ENCODE results near the gene CD300LG.

DNA sequence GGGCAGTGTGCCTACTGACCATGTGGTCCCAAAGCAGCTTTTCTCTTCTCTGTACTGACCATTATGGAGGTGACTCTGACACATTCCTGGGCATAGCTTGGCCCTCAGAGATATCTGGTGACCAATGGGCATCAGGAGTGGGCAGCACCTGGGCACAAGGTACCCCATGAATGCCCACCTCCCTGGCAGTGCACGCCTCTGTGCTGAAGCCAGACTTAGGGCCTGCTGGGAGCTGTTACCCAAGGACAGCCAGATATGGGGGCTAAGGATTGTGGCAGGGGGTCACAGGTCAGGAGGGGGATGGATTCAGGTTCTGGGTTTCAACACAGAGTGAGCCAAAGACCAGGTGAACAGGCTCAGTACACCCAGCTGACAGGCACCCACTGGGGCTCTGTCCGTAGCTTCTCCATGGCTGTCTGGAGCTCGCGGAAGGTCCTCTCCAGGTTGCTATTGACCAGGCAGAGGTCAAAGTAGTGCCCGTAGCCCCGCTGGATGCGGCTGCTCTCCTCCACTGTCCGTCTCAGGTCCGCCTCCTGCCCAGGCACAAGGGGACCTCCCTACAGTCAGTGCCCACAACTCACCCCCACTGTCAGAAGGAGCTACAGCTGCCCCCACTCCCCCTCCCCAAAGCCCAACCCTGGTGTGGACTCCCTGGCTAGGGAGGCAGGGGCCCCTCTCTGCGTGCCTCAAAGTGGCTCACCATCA, 30.6 kb downstream of the CD300LG start:
- TF ChIP-seq, protein P1, sequence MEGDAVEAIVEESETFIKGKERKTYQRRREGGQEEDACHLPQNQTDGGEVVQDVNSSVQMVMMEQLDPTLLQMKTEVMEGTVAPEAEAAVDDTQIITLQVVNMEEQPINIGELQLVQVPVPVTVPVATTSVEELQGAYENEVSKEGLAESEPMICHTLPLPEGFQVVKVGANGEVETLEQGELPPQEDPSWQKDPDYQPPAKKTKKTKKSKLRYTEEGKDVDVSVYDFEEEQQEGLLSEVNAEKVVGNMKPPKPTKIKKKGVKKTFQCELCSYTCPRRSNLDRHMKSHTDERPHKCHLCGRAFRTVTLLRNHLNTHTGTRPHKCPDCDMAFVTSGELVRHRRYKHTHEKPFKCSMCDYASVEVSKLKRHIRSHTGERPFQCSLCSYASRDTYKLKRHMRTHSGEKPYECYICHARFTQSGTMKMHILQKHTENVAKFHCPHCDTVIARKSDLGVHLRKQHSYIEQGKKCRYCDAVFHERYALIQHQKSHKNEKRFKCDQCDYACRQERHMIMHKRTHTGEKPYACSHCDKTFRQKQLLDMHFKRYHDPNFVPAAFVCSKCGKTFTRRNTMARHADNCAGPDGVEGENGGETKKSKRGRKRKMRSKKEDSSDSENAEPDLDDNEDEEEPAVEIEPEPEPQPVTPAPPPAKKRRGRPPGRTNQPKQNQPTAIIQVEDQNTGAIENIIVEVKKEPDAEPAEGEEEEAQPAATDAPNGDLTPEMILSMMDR (optimal IDR thresholded peaks at IDR 0.05 in 1 of 3, IDR thresholded peaks at IDR 0.05 in 1 of 3, conservative IDR thresholded peaks at IDR 0.05 in 1 of 3; ENCODE audit: extremely low read depth in 1 of 3, insufficient read depth in 2 of 3, low read length in 3 of 3): no peak
- TF ChIP-seq EZH2 (IDR thresholded peaks at IDR 0.05; ENCODE audit: low read length): no peak
